HEK293 (cell line): ENCODE data around the gene NDUFB10.

Experiments used
- EGR2 ChIP-seq: fragments of 450-650 bp; formaldehyde crosslinking; IDR thresholded peaks from 2 replicates; pipeline ENCODE4 v1.5.1; 2016; ENCODE audit warnings: low read depth, missing biosample characterization, missing genetic modification characterization
- GLI4 ChIP-seq: fragments of 450-650 bp; formaldehyde crosslinking; IDR thresholded peaks from 2 replicates; pipeline ENCODE4 v1.5.1; 2016; ENCODE audit warnings: missing biosample characterization, missing genetic modification characterization
- GLIS1 ChIP-seq: fragments of 450-650 bp; formaldehyde crosslinking; IDR thresholded peaks from 2 replicates; pipeline ENCODE4 v1.5.1; 2016; ENCODE audit warnings: missing biosample characterization, missing genetic modification characterization
- GLIS2 ChIP-seq: fragments of 450-650 bp; formaldehyde crosslinking; IDR thresholded peaks from 2 replicates; pipeline ENCODE4 v1.5.1; 2016; ENCODE audit warnings: missing biosample characterization, missing genetic modification characterization
- HOXD13 ChIP-seq: sonication (generic); formaldehyde crosslinking; IDR thresholded peaks from 2 replicates; pipeline ENCODE4 v1.8.0; 2022; ENCODE audit warnings: missing genetic modification reagents, borderline replicate concordance
- KLF8 ChIP-seq: fragments of 450-650 bp; formaldehyde crosslinking; IDR thresholded peaks from 2 replicates; pipeline ENCODE4 v1.5.1; 2016; ENCODE audit warnings: missing biosample characterization, missing genetic modification characterization
- SETDB1 ChIP-seq: IDR thresholded peaks from one replicate; pipeline ENCODE4 v1.6.1; 2017; ENCODE audit warnings: mild to moderate bottlenecking, low read length, moderate library complexity, mixed read lengths; ENCODE audit not compliant: insufficient read length
- TRIM28 ChIP-seq: IDR thresholded peaks from 2 replicates; pipeline ENCODE4 v1.6.1; 2011; ENCODE audit warnings: low read length, control low read depth, borderline replicate concordance
- YY2 ChIP-seq: fragments of 450-650 bp; formaldehyde crosslinking; IDR thresholded peaks from 2 replicates; pipeline ENCODE4 v1.5.1; 2016; ENCODE audit warnings: missing biosample characterization, missing genetic modification characterization
- ZBTB1 ChIP-seq: fragments of 450-650 bp; formaldehyde crosslinking; IDR thresholded peaks from 2 replicates; pipeline ENCODE4 v1.5.1; 2016; ENCODE audit warnings: missing biosample characterization, missing genetic modification characterization
- ZBTB6 ChIP-seq: fragments of 450-650 bp; formaldehyde crosslinking; IDR thresholded peaks from 2 replicates; pipeline ENCODE4 v1.5.1; 2017; ENCODE audit warnings: missing biosample characterization, missing genetic modification characterization
- ZBTB7A ChIP-seq: fragments of 450-650 bp; formaldehyde crosslinking; IDR thresholded peaks from 2 replicates; pipeline ENCODE4 v1.5.1; 2016; ENCODE audit warnings: low read depth, missing biosample characterization, missing genetic modification characterization
- ZFP69B ChIP-seq: fragments of 450-650 bp; formaldehyde crosslinking; IDR thresholded peaks from 2 replicates; pipeline ENCODE4 v1.5.1; 2016; ENCODE audit warnings: missing biosample characterization, missing genetic modification characterization
- ZNF10 ChIP-seq: fragments of 450-650 bp; formaldehyde crosslinking; IDR thresholded peaks from 2 replicates; pipeline ENCODE4 v1.5.1; 2017; ENCODE audit warnings: missing biosample characterization, missing genetic modification characterization
- ZNF138 ChIP-seq: fragments of 450-650 bp; formaldehyde crosslinking; IDR thresholded peaks from 2 replicates; pipeline ENCODE4 v1.5.1; 2016; ENCODE audit warnings: missing biosample characterization, missing genetic modification characterization, borderline replicate concordance
- ZNF155 ChIP-seq: fragments of 450-650 bp; formaldehyde crosslinking; IDR thresholded peaks from 2 replicates; pipeline ENCODE4 v1.5.1; 2016; ENCODE audit warnings: missing biosample characterization, missing genetic modification characterization
- ZNF2 ChIP-seq: fragments of 450-650 bp; formaldehyde crosslinking; IDR thresholded peaks from 2 replicates; pipeline ENCODE4 v1.5.1; 2016; ENCODE audit warnings: missing biosample characterization, missing genetic modification characterization
- ZNF292 ChIP-seq: fragments of 450-650 bp; formaldehyde crosslinking; IDR thresholded peaks from 2 replicates; pipeline ENCODE4 v1.5.1; 2016; ENCODE audit warnings: low read depth, missing biosample characterization, missing genetic modification characterization, borderline replicate concordance
- ZNF362 ChIP-seq: fragments of 450-650 bp; formaldehyde crosslinking; IDR thresholded peaks from 2 replicates; pipeline ENCODE4 v1.5.1; 2016; ENCODE audit warnings: missing biosample characterization, missing genetic modification characterization
- ZNF416 ChIP-seq: fragments of 450-650 bp; formaldehyde crosslinking; IDR thresholded peaks from 2 replicates; pipeline ENCODE4 v1.5.1; 2016; ENCODE audit warnings: missing biosample characterization, missing genetic modification characterization
- ZNF449 ChIP-seq: fragments of 450-650 bp; formaldehyde crosslinking; IDR thresholded peaks from 2 replicates; pipeline ENCODE4 v1.5.1; 2017; ENCODE audit warnings: missing biosample characterization, mild to moderate bottlenecking, missing genetic modification characterization, moderate library complexity
- ZNF48 ChIP-seq: fragments of 450-650 bp; formaldehyde crosslinking; IDR thresholded peaks from 2 replicates; pipeline ENCODE4 v1.5.1; 2016; ENCODE audit warnings: missing biosample characterization, missing genetic modification characterization
- ZNF529 ChIP-seq: fragments of 450-650 bp; formaldehyde crosslinking; IDR thresholded peaks from 2 replicates; pipeline ENCODE4 v1.5.1; 2017; ENCODE audit warnings: missing genetic modification characterization, missing biosample characterization; ENCODE audit not compliant: insufficient replicate concordance
- ZNF548 ChIP-seq: fragments of 450-650 bp; formaldehyde crosslinking; IDR thresholded peaks from 2 replicates; pipeline ENCODE4 v1.5.1; 2016; ENCODE audit warnings: missing biosample characterization, missing genetic modification characterization
- ZNF610 ChIP-seq: fragments of 450-650 bp; formaldehyde crosslinking; IDR thresholded peaks from 2 replicates; pipeline ENCODE4 v1.5.1; 2016; ENCODE audit warnings: missing biosample characterization, missing genetic modification characterization, borderline replicate concordance
- ZNF623 ChIP-seq: fragments of 450-650 bp; formaldehyde crosslinking; IDR thresholded peaks from 2 replicates; pipeline ENCODE4 v1.5.1; 2016; ENCODE audit warnings: missing biosample characterization, missing genetic modification characterization
- ZNF626 ChIP-seq: fragments of 450-650 bp; sonication (Bioruptor Pico); formaldehyde crosslinking; IDR thresholded peaks from 2 replicates; pipeline ENCODE4 v1.5.1; 2018; ENCODE audit warnings: missing biosample characterization, missing genetic modification characterization, inconsistent platforms
- ZNF629 ChIP-seq: fragments of 450-650 bp; formaldehyde crosslinking; IDR thresholded peaks from 2 replicates; pipeline ENCODE4 v1.5.1; 2017; ENCODE audit warnings: missing biosample characterization, missing genetic modification characterization
- ZNF701 ChIP-seq: fragments of 450-650 bp; formaldehyde crosslinking; IDR thresholded peaks from 2 replicates; pipeline ENCODE4 v1.5.1; 2016; ENCODE audit warnings: missing biosample characterization, missing genetic modification characterization
- ZNF704 ChIP-seq: fragments of 450-650 bp; formaldehyde crosslinking; IDR thresholded peaks from 2 replicates; pipeline ENCODE4 v1.5.1; 2016; ENCODE audit warnings: missing biosample characterization, missing genetic modification characterization
- ZNF707 ChIP-seq: fragments of 450-650 bp; formaldehyde crosslinking; IDR thresholded peaks from 2 replicates; pipeline ENCODE4 v1.5.1; 2016; ENCODE audit warnings: missing biosample characterization, missing genetic modification characterization
- ZNF777 ChIP-seq: fragments of 450-650 bp; formaldehyde crosslinking; IDR thresholded peaks from 2 replicates; pipeline ENCODE4 v1.5.1; 2017; ENCODE audit warnings: missing biosample characterization, missing genetic modification characterization, borderline replicate concordance
- ZSCAN18 ChIP-seq: fragments of 450-650 bp; formaldehyde crosslinking; IDR thresholded peaks from 2 replicates; pipeline ENCODE4 v1.5.1; 2016; ENCODE audit warnings: missing biosample characterization, missing genetic modification characterization
- ZSCAN4 ChIP-seq: fragments of 450-650 bp; formaldehyde crosslinking; IDR thresholded peaks from 2 replicates; pipeline ENCODE4 v1.5.1; 2017; ENCODE audit warnings: missing biosample characterization, missing genetic modification characterization

The NDUFB10 gene

GRCh38 chr16:1983544-1984346 lies 24.4 kb downstream of the NDUFB10 start, which contains the start of gene GFER (continued):
- TF ChIP-seq ZNF362 (no peak), ZNF292 (tag by site-specific recombination) (no peak), ZNF701 (tag by site-specific recombination) (no peak), KLF8 (tag by site-specific recombination) (peak; percentile 68; the same call in 1 of the 2 replicates), ZSCAN4 (tag by site-specific recombination) (no peak), ZNF704 (no peak), ZNF2 (tag by site-specific recombination) (peak; percentile 69), YY2 (tag by site-specific recombination) (peak; percentile 68), ZBTB7A (tag by site-specific recombination) (peak; percentile 59; the same call in 1 of the 2 replicates), ZSCAN18 (no peak), ZNF629 (tag by site-specific recombination) (peak; percentile 52), ZNF416 (no peak), ZNF48 (tag by site-specific recombination) (no peak), TRIM28 (no peak; the same call in 1 of the 2 replicates), GLIS2 (tag by site-specific recombination) (peak; percentile 86), ZNF155 (tag by site-specific recombination) (no peak), ZNF529 (tag by site-specific recombination) (no peak), ZBTB6 (tag by site-specific recombination) (peak; percentile 69; the same call in 1 of the 2 replicates), ZNF623 (tag by site-specific recombination) (no peak), ZFP69B (tag by site-specific recombination) (no peak), ZNF138 (no peak), ZNF626 (tag by site-specific recombination) (no peak), ZNF610 (no peak; the same call in 1 of the 2 replicates), SETDB1 (no peak), ZBTB1 (tag by site-specific recombination) (no peak), ZNF707 (tag by site-specific recombination) (no peak), GLIS1 (no peak), GLI4 (tag by site-specific recombination) (no peak), ZNF10 (tag by site-specific recombination) (no peak), ZNF548 (tag by site-specific recombination) (no peak), ZNF449 (peak; percentile 69), EGR2 (tag by site-specific recombination) (no peak), ZNF777 (peak; percentile 45; the same call in 1 of the 2 replicates), HOXD13 (CRISPR knock-in tag) (no peak)
